SIG-M5 treated with dmso at 0.1 percent for 504 hours (cell line): ENCODE measurements around the gene NIT2.
"Not testable (repeated sequence)": the region's sequence is repeated elsewhere in the genome, so short reads cannot be mapped to it uniquely, and the experiment has no call there.

ENCODE experiments used
- DNase-seq: peaks from one replicate; lab custom pipeline; 2025; ENCODE audit not compliant: unreplicated experiment; lab: John Stamatoyannopoulos, UW

The NIT2 gene

GRCh38 chr3:100336229-100336628 lies 1.7 kb downstream of the NIT2 start:
- DNase-seq: not testable (repeated sequence)

- no peak for DNase-seq
These were observed 4.4 kb downstream of the NIT2 start for GRCh38 chr3:100338911-100339310.

GRCh38 chr3:100339786-100340185 lies 5.2 kb downstream of the NIT2 start:
- no peak for DNase-seq

GRCh38 chr3:100340527-100340926 lies 6.0 kb downstream of the NIT2 start:
- no peak for DNase-seq

GRCh38 chr3:100348727-100349126 lies 14.2 kb downstream of the NIT2 start:
- DNase-seq: no peak

DNA sequence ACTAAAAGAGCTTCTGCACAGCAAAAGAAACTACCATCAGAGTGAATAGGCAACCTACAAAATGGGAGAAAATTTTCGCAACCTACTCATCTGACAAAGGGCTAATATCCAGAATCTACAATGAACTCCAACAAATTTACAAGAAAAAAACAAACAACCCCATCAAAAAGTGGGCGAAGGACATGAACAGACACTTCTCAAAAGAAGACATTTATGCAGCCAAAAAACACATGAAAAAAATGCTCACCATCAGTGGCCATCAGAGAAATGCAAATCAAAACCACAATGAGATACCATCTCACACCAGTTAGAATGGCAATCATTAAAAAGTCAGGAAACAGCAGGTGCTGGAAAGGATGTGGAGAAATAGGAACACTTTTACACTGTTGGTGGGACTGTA lies 17.2 kb downstream of the NIT2 start:
- DNase-seq: not testable (repeated sequence)

- DNase-seq: no peak
These were observed 18.0 kb downstream of the NIT2 start for GRCh38 chr3:100352296-100353231.

- DNase-seq: no peak
These were observed 20.3 kb downstream of the NIT2 start for GRCh38 chr3:100354850-100355249.

GRCh38 chr3:100358413-100358812 lies 23.9 kb downstream of the NIT2 start:
- DNase-seq: no peak

GRCh38 chr3:100359035-100359434 lies 24.5 kb downstream of the NIT2 start:
- no peak for DNase-seq

DNA sequence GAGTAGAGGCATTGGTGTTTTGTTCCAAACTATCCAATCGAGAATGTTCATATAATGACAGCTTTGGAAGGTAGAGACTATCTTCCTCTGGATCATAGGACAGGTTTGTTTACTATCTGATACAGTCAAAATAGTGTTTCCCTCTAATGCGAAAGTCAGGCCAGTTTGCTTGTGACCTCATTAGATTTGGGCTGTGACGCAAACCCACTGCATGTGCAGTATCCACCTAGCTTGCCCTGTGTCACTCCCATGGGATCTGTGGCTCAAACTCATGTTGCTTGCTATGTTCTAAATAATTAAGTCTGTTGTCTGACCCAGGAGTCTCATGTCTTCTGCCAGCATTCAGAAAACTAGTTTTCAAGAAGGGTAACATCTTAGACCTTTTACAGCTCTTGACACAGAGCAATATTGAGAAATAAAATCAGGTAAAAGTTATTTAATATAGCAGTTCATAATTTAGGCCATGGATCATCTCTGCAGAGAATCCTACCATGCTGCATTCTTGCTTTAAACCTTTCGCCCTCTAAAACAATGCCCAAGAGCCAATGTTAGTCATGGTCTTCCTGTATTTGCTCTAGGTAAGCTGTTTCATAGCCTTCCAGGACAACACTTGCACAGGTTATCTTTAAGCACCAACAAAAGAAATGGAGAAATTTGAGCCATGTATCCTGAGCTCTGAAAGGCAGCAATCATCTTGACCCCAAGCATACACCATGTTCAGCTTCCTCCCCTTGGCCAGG lies 26.4 kb downstream of the NIT2 start:
- DNase-seq: peak; percentile 23

DNA sequence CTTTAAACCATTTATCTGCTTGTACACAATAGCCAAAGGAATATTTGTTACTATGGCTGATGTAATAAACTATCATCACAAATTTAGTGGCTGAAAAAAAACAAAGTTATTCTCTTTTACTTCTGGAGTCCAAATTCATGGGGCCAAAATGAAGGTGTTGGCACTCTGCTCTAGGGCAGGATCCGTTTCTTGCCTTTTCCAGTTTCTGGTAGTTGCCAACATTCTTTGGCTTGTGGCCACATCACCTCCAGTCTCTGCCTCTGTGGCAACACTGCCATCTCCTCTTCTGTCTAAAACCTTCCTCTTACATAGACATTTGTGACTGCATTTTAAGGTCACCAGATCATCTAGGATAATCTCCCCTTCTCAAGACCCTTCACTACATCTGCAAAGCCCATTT lies 27.3 kb downstream of the NIT2 start:
- no peak for DNase-seq

GRCh38 chr3:100364421-100364820 lies 29.9 kb downstream of the NIT2 start:
- DNase-seq: no peak

- DNase-seq: no peak
These were observed 31.9 kb downstream of the NIT2 start for GRCh38 chr3:100366424-100366823.

DNA sequence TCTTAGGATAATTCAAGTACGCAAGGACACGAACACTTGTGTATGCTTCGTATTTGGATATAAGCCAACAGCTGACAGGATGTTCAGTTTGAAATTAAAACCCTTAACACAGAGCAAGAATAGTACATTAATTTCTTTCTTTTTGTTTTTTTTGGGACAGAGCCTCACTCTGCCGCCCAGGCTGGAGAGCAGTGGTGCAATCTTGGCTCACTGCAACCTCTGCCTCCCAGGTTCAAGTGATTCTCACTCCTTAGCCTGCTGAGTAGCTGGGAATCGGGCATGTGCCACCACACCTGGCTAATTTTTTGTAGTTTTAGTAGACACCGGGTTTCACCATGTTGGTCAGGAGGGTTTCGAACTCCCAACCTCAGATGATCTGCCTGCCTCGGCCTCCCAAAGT lies 33.9 kb downstream of the NIT2 start:
- no peak for DNase-seq

DNA sequence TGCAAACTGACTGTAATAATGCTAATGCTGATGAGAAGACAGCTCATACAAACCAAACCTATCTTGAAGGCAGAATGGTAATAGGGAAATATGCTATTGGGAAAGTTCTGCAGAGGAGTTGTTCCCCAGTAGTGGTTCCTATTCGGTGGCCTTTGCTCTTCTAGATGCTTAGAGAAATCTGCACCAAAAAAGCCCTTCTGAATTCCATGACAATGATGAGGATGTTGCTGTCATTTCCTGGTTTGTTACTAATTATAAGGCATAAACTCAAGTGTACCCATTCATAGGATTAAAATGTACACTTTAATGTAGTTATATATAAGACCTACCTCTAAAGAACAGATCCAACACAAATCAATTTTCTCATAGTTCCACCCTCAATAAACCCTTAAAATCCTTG lies 36.2 kb downstream of the NIT2 start:
- DNase-seq: no peak

DNA sequence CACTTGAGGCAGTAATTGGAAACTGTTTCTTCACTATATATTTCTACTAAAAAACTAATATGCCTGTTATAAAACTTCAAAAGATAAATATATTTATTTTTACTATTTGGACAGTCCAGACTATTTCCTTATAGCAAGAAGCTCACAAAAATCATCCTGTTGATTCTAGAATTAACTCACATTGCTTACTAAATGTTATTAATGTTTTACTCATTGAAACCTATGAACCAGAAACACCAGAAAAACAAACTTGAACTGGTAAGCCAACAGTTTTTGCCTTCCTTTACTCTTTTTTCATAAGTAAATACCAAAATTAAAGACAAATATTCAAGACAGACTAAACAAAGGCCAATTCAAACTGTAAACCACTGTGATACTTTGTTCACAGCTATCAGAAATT lies 40.0 kb downstream of the NIT2 start:
- no peak for DNase-seq

- DNase-seq: no peak
These were observed 41.7 kb downstream of the NIT2 start for GRCh38 chr3:100376301-100376700.

GRCh38 chr3:100384733-100385525 lies 50.4 kb downstream of the NIT2 start:
- no peak for DNase-seq

GRCh38 chr3:100386437-100387074 lies 52.0 kb downstream of the NIT2 start:
- DNase-seq: no peak

DNA sequence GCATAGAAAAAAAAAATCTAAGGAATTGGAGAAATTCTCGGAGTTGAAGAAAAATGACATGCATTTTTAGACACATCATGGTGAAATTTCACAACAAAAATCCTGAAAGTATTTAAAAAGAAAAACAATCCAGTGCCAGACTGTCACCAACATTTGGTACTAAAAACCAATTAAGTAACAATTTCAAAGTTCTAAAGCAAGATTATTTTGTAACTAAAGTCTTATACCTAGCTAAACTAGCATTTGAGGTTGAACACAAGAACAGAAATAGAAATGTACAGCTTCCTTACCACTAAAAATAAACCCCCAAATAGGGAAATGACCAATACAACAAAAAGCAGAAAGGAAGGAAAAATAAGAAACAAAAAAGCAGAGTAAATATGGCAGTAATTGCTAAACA lies 54.5 kb downstream of the NIT2 start:
- peak; percentile 38 for DNase-seq
